ENCODE results near the gene TEX51. TPM values are rescaled to one million over a fixed set of nuclear protein-coding genes. Genes with fewer than 3 reads are reported as not detected.

Gene TEX51
- total and polyA plus RNA-seq, 2 of the 4 experiments (the other 2 are of a cell fraction), result not detected

GRCh38 chr2:126895336-126895735 is 3.4 kb upstream of the TEX51 start:
- no peaks in the 10 kb centered on the region for H3K36me3 ChIP-seq (ENCODE audit: control insufficient read depth, insufficient read depth, low read length)
- no peak overlapping the region for H3K9ac ChIP-seq (ENCODE audit: low read depth, low read length)
- no peak overlapping the region for H4K5ac ChIP-seq (ENCODE audit: low read depth, low read length)
- no peaks in the 10 kb centered on the region for H4K20me1 ChIP-seq (ENCODE audit: insufficient read depth, low read length)
- H2AFZ ChIP-seq (replicated peaks; ENCODE audit: low read length, poor library complexity), result no peak overlapping the region
- no peak overlapping the region for H3K27ac ChIP-seq (ENCODE audit: insufficient read depth, low read length)
- CTCF ChIA-PET, result no interaction called here
- H2BK15ac ChIP-seq (ENCODE audit: low read depth, low read length), result no peak overlapping the region
- H3K9me3 ChIP-seq (ENCODE audit: control insufficient read depth, insufficient read depth, low read length), result no peaks in the 10 kb centered on the region
- in situ Hi-C loops (cut with MboI; ENCODE audit: low sequenced_read_pairs) (no loop called here), intact Hi-C loops (cut with micrococcal nuclease) (no loop called here), dilution Hi-C loops (cut with HindIII; ENCODE audit: low sequenced_read_pairs, unreplicated experiment) (no loop called here)
- H3K23ac ChIP-seq (ENCODE audit: low read depth, low read length), result no peak overlapping the region
- H3K4me2 ChIP-seq (ENCODE audit: low read depth, low read length), result no peak overlapping the region
- H2BK120ac ChIP-seq (ENCODE audit: low read depth, low read length), result no peak overlapping the region
- no peaks in the 10 kb centered on the region for H3K79me1 ChIP-seq (ENCODE audit: low read depth in 1 of 2, low read length in 2 of 2)
- POLR2A ChIA-PET (ENCODE audit: unreplicated experiment), result no interaction called here
- no peak overlapping the region for H2BK5ac ChIP-seq (ENCODE audit: low read depth, low read length, poor library complexity, severe bottlenecking)
- H3K27me3 ChIP-seq (ENCODE audit: control insufficient read depth, insufficient read depth, low read length), result peaks cover 3% of the 10 kb centered on the region; the same call in 1 of the 2 replicates
- no CpG with 5 or more reads among the region's 4 CpGs for WGBS, 2 experiments (ENCODE audit: extremely low coverage in 2 of 2, insufficient read length in 1 of 2)
- TF ChIP-seq USF2 (IDR thresholded peaks at IDR 0.05; ENCODE audit: low read depth, low read length) (no peak), MXI1 (IDR thresholded peaks at IDR 0.05; ENCODE audit: borderline replicate concordance, low read depth, low read length) (no peak)
- H3K4me3 ChIP-seq (ENCODE audit: insufficient read depth, low read depth, low read length), result no peak overlapping the region
- no TSS peak for BruUV-seq (replicated peaks)
- no peaks in the 10 kb centered on the region for H3K4me1 ChIP-seq (ENCODE audit: control insufficient read depth, insufficient read depth, low read length)
- no peak overlapping the region for H2BK20ac ChIP-seq (ENCODE audit: low read depth, low read length)
- no peak overlapping the region for H2AK5ac ChIP-seq (ENCODE audit: low read depth, low read length)
- DNase-seq (no peak), ATAC-seq (ENCODE audit: low read depth) (no peak)
- no peak overlapping the region for H4K91ac ChIP-seq (ENCODE audit: insufficient read depth, low read depth, low read length)
- no peak overlapping the region for H3K56ac ChIP-seq (ENCODE audit: extremely low read depth, insufficient read depth, low read length)
- no peak overlapping the region for H4K8ac ChIP-seq (ENCODE audit: low read depth in 2 of 2, low read length in 2 of 2)
- no peak overlapping the region for H3K14ac ChIP-seq (replicated peaks; ENCODE audit: low read depth, low read length)
- no peak overlapping the region for H2AK9ac ChIP-seq (replicated peaks; ENCODE audit: low read depth, low read length, poor library complexity)
- no peak overlapping the region for H3K4ac ChIP-seq (ENCODE audit: low read depth, low read length)
- no peak overlapping the region for H3K18ac ChIP-seq (ENCODE audit: low read depth, low read length)
- no peaks in the 10 kb centered on the region for H3K9me1 ChIP-seq (ENCODE audit: insufficient read depth, low read length)

Measured in IMR-90 (cell line).